ENCODE data around the gene MRPL27.

The MRPL27 gene

GRCh38 chr17:50359005-50359699, 13.8 kb downstream of the MRPL27 start:
- DNase-seq: no peak

- no peak for DNase-seq
These were observed 14.8 kb downstream of the MRPL27 start for GRCh38 chr17:50358177-50358576.

- DNase-seq: no peak
These were observed 16.0 kb downstream of the MRPL27 start for GRCh38 chr17:50356892-50357510.

GRCh38 chr17:50356418-50356817, 16.6 kb downstream of the MRPL27 start:
- DNase-seq: no peak

- no peak for DNase-seq
These were observed 17.2 kb downstream of the MRPL27 start for GRCh38 chr17:50355701-50356341.

GRCh38 chr17:50355336-50355700, 17.7 kb downstream of the MRPL27 start:
- no peak for DNase-seq

GRCh38 chr17:50354776-50355175, 18.2 kb downstream of the MRPL27 start:
- no peak for DNase-seq

- no peak for DNase-seq
These were observed 18.8 kb downstream of the MRPL27 start for GRCh38 chr17:50354198-50354597.

- no peak for DNase-seq
These were observed 19.3 kb downstream of the MRPL27 start for GRCh38 chr17:50353600-50354195.

- no peak for DNase-seq
These were observed 20.0 kb downstream of the MRPL27 start for GRCh38 chr17:50352693-50353599.

GRCh38 chr17:50352072-50352692, 20.8 kb downstream of the MRPL27 start:
- peak; percentile 49 for DNase-seq

- peak; percentile 41 for DNase-seq
These were observed 22.3 kb downstream of the MRPL27 start for GRCh38 chr17:50350733-50351132.

GRCh38 chr17:50349243-50349600, 23.8 kb downstream of the MRPL27 start:
- no peak for DNase-seq

GRCh38 chr17:50348522-50349242, 24.3 kb downstream of the MRPL27 start:
- DNase-seq: no peak

- DNase-seq: no peak
These were observed 25.1 kb downstream of the MRPL27 start for GRCh38 chr17:50347894-50348291.

- DNase-seq: no peak
These were observed 25.7 kb downstream of the MRPL27 start for GRCh38 chr17:50347117-50347893.

GRCh38 chr17:50346313-50347116, 26.5 kb downstream of the MRPL27 start:
- no peak for DNase-seq

- peak; percentile 95 for DNase-seq
These were observed 27.3 kb downstream of the MRPL27 start, which contains the start of gene XYLT2 for GRCh38 chr17:50345432-50346312. TSS of gene XYLT2 (plus strand) at chr17:50346126. CDS start at chr17:50346141, 15 bp downstream.

Measured in activated CD8-positive, alpha-beta memory T cell treated with anti-CD3 and anti-CD28 coated beads for 24 hours (primary cell).